HG02885 (cell line): ENCODE measurements around the gene BRD3OS.
"Not testable (repeated sequence)": the region's sequence is repeated elsewhere in the genome, so short reads cannot be mapped to it uniquely, and the experiment has no call there.

Source experiments
- ATAC-seq: cut with Tn5 transposase; IDR thresholded peaks from one replicate; pipeline ENCODE4 v1.9.1; 2021; ENCODE audit warnings: mild to moderate bottlenecking; ENCODE audit not compliant: unreplicated experiment, poor library complexity

The BRD3OS gene

DNA sequence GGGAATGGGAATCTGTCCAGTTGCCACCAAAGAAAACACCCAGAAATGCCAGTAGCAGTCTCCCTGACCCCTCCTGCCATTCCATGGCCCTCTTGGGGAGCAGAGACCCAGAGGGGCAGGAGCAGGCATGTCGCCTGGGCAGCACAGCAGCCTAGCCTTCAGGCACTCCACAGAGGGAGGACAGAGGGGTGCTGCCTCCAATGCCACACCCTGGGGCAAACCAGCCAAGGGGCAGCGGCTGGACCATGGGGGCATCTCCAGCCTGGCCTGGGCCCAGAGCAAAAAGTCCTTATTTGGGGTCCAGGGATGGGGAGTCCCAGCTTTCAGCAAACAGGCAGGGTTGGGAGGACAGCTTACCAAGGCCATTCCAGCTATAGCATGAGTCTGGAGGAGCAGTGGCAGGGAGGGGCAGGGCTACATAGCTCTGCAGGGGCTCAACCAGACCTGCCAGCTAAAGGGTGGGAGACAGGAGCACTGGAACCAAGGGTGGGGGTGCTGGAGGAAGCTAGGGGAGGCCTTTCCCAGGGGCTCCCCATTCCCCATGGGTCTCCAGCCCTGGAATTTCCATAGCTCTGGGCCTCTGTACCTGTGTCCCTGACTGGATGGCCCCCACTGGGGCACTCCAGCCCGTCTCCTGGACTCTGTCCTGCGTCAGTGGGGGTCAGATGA lies 35.9 kb downstream of the BRD3OS start:
- ATAC-seq, result no peak

GRCh38 chr9:134061688-134062371 lies 36.5 kb downstream of the BRD3OS start:
- ATAC-seq, result no peak

DNA sequence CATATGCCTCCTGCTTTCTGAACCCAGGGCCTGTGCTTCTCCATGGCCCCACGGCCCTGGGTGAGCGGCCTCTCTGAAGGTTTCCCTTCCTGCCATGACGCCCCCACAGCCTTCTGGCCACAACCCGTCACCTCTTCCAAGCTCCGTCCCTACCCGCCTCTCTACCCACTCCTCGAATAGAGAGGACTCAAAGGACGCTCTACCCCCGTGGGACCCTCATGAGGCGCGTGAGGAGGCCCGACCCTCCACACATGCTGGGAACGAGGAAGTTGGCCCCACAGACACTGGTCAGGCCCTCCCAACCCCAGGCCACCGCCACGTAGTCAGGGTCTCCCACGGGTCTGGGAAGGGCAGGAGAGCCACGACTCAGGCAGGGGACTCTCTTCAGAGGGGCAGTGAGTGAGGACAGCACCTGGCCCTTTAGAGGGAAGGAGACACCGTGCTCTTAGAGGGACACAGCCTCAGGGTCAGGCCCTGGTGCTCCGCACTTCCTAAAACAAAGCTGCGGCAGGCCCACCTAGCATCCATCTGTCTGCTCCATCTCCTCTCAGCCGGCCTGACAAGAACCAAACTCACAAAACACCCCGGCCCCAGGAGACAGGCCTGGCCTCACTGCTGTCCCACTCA lies 37.3 kb downstream of the BRD3OS start:
- no peak for ATAC-seq

DNA sequence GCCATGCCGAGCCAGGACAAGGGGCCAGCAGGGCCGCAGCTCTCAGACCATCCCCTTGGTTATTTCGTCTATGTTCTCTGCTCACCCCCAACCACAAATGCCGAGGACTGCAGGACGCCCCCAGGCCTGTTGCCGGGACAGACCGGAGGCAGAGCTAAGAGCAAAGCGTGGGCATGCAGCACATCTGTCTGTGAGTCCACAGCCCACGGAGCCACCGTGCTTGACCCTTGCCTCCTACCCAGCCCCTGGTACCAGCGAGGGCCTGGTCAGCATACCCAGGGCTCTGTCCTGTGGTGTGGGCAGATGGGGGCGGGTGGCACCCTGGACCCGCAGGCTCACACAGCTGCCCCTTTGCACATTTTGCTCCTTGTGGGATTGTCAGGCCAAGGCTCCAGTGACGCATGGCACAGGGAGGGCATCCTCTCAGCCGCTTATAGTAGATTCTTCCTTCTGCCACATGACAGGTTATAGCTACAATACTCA lies 37.8 kb downstream of the BRD3OS start:
- ATAC-seq, result no peak

GRCh38 chr9:134063571-134064450 lies 38.5 kb downstream of the BRD3OS start:
- ATAC-seq, result no peak

DNA sequence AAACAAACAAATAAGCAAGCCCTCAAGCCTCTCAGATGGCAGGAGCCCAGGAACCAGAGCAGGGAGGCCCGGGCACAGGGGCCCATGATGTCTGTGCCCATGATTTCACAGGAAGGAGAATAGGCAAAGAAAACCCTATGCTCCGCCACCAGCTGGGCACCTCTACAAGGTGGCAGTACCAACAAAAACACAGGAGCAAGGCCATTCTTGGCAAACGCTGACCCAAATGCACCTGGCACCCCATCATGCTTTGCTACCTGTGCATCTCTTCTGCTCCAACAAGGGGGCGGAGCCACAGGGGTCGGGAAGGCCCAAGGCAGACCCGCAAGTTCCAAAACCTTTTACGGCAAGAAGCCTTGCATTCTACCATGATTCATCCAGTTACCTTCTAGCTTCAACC lies 39.4 kb downstream of the BRD3OS start:
- ATAC-seq, result no peak

GRCh38 chr9:134065612-134066419 lies 40.5 kb downstream of the BRD3OS start:
- ATAC-seq, result peak; percentile 27

GRCh38 chr9:134066526-134066912 lies 41.2 kb downstream of the BRD3OS start:
- no peak for ATAC-seq

DNA sequence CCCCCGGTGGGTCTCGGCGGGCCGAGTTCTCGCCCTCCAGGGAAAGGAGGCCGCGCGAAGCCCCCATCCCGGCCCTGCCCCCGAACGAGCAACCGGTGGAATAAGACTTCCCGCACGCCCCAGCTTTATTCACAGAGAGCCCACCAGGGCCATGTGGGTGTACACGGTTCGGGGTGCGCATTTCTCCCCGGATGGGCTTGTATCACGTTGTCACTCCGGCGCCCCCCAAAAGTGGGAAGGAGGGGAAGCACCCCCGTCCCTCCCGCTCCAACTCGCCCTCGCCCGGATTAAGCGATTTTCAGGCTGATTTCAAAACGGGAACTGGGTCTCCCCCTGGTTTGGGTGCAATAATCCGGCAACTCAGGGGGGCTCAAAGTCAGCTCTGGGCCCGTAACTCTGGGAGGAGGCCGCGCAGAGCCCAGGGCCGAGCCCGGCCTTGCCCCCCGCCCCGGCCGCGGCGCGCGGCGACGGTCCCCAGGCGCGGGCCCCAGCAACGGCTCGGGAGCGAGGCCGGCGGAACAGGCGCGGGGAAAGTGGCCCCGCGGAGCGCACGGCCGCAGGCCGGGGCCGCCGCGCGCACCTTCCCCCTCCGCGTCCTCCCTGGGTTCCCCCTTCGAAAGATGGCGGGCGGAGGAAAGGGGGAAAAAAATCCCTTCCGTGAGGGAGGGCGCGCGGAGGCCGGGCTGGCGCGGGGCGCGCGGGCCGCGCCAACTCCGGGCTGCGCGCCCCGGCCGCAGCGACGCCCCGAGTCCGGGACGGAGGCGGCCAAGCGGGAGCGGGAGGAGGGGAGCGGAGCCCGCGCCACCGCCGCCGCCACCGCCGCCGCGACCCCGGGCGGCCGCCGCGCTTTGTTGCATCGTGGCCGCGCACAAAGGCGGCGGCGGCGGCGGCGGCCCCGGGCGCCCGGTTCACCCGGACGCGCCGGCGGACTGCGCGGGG lies 41.9 kb downstream of the BRD3OS start:
- peak; percentile 21 for ATAC-seq

- ATAC-seq, result peak; percentile 79
Observed at GRCh38 chr9:134067904-134068743, 42.8 kb downstream of the BRD3OS start, which contains the start of gene BRD3. BRD3 (minus strand) TSS chr9:134068026; CDS start chr9:134053477, 14,549 bp downstream.

- ATAC-seq, result no peak
Observed at GRCh38 chr9:134068744-134069479, 43.6 kb downstream of the BRD3OS start.

- ATAC-seq, result no peak
Observed at GRCh38 chr9:134069480-134070399, 44.5 kb downstream of the BRD3OS start.

- ATAC-seq, result no peak
Observed at GRCh38 chr9:134071149-134071548, 45.9 kb downstream of the BRD3OS start.

DNA sequence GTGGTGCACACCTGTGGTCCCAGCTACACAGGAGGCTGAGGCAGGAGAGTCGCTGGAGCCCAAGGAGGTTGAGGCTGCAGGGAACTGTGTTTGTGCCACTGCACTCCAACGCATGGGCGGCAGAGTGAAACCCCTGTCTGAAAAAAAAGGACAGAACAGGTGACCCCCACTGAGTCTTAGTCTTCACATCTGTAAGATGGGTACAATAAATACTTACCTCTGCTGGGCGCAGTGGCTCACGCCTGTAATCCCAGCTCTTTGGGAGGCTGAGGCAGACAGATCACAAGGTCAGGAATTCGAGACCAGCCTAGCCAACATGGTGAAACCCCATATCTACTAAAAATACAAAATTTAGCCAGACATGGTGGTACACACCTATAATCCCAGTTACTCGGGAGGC lies 47.4 kb downstream of the BRD3OS start:
- ATAC-seq, result not testable (repeated sequence)

- ATAC-seq, result no peak
Observed at GRCh38 chr9:134073500-134073899, 48.2 kb downstream of the BRD3OS start.

- ATAC-seq, result not testable (repeated sequence)
Observed at GRCh38 chr9:134075689-134076088, 50.4 kb downstream of the BRD3OS start.
